Endothelial cell of umbilical vein (primary cell): ENCODE measurements around the gene SLAMF1. TPM values are rescaled to one million over a fixed set of nuclear protein-coding genes. Genes with fewer than 3 reads are reported as not detected.
"Not testable (repeated sequence)": the region's sequence is repeated elsewhere in the genome, so short reads cannot be mapped to it uniquely, and the experiment has no call there.

Experiments used
- BruUV-seq: library from RNA; stranded (reverse); fragments of 400-500 nt; replicated peaks from 2 replicates; lab custom pipeline; 2021; lab: Mats Ljungman, UMichigan
- CTCF ChIA-PET: fragments of 300-600, 350-600 bp; sonication (Branson Sonifier 250); formaldehyde crosslinking; loops from one replicate; lab custom pipeline; 2021; ENCODE audit warnings: antibody characterized with exemption, inconsistent platforms; lab: Charles Lee
- POLR2A ChIA-PET: fragments of 300-600, 350-600 bp; sonication (Branson Sonifier 250); formaldehyde crosslinking; loops from one replicate; lab custom pipeline; 2021; ENCODE audit warnings: antibody characterized with exemption, inconsistent platforms; lab: Charles Lee
- DNase-seq: peaks from one replicate; pipeline ENCODE4 v3.0.0-alpha.2; 2011; ENCODE audit warnings: low read depth, low spot score
- FAIRE-seq: peaks from 2 replicates; lab custom pipeline; 2011; peaks lifted over from hg19 to GRCh38; lab: Jason Lieb, UNC
- H2AFZ ChIP-seq: 2 replicates; pipeline ENCODE4 v1.6.0; 2012; ENCODE audit warnings: low read depth, low read length, control low read depth, inconsistent platforms
- H3K27ac ChIP-seq: 2 replicates; pipeline ENCODE4 v1.5.1; 2011; ENCODE audit warnings: low read depth, mild to moderate bottlenecking, control low read depth, low read length, moderate library complexity; ENCODE audit not compliant: insufficient read depth
- H3K27me3 ChIP-seq, 2 experiments: 2 replicates each; pipeline versions ENCODE4 v1.6.0 to v1.6.1; 2011; ENCODE audit warnings: low read length in 2 of 2, mixed read lengths in 1 of 2; ENCODE audit not compliant: control insufficient read depth in 2 of 2, insufficient read depth in 2 of 2
- H3K36me3 ChIP-seq, 2 experiments: 2 replicates in 1 of 2; 3 replicates in 1 of 2; pipeline ENCODE4 v1.5.1; 2011; ENCODE audit warnings: low read length in 2 of 2, mild to moderate bottlenecking in 1 of 2, moderate library complexity in 1 of 2; ENCODE audit not compliant: control insufficient read depth in 2 of 2, insufficient read depth in 2 of 2; ENCODE audit errors: extremely low read depth in 1 of 2
- H3K4me1 ChIP-seq: 3 replicates; pipeline ENCODE4 v1.5.1; 2011; ENCODE audit warnings: mild to moderate bottlenecking, low read length; ENCODE audit not compliant: control insufficient read depth, insufficient read depth; ENCODE audit errors: extremely low read depth
- H3K4me2 ChIP-seq: 2 replicates; pipeline ENCODE4 v1.6.1; 2011; ENCODE audit warnings: low read length, control low read depth, mixed read lengths; ENCODE audit not compliant: insufficient read depth
- H3K4me3 ChIP-seq, 3 experiments: fragments of 200-600 bp in 1 of 3; sonication (generic), shearing (Covaris generic) in 1 of 3; replicated peaks in 1 of 3; 2 replicates each; pipeline ENCODE4 v1.5.1; 2011 to 2016; ENCODE audit warnings: control low read depth in 3 of 3, low read length in 3 of 3, mild to moderate bottlenecking in 2 of 3, inconsistent platforms in 1 of 3, low read depth in 1 of 3, moderate library complexity in 1 of 3; ENCODE audit not compliant: insufficient read depth in 1 of 3
- H3K79me2 ChIP-seq: 2 replicates; pipeline ENCODE4 v1.6.0; 2012; ENCODE audit warnings: low read length, inconsistent platforms; ENCODE audit not compliant: control insufficient read depth, insufficient read depth
- H3K9ac ChIP-seq: replicated peaks from 2 replicates; pipeline ENCODE3; 2011; ENCODE audit warnings: low read length, control low read depth; ENCODE audit not compliant: insufficient read depth; ENCODE audit errors: extremely low read depth
- H3K9me1 ChIP-seq: replicated peaks from 3 replicates; pipeline ENCODE4 v1.6.0; 2011; ENCODE audit warnings: mild to moderate bottlenecking, low read length; ENCODE audit not compliant: control insufficient read depth, insufficient read depth; ENCODE audit errors: extremely low read depth
- H3K9me3 ChIP-seq: replicated peaks from 2 replicates; pipeline ENCODE4 v1.5.1; 2012; ENCODE audit warnings: low read length, inconsistent platforms; ENCODE audit not compliant: control insufficient read depth, insufficient read depth
- H4K20me1 ChIP-seq: replicated peaks from 2 replicates; pipeline ENCODE3; 2011; ENCODE audit warnings: mild to moderate bottlenecking, low read length; ENCODE audit not compliant: control insufficient read depth, insufficient read depth; ENCODE audit errors: extremely low read depth
- EZH2 ChIP-seq: IDR thresholded peaks from 2 replicates; pipeline ENCODE4 v1.6.1; 2012; ENCODE audit warnings: borderline replicate concordance, low read depth, mild to moderate bottlenecking, moderate library complexity, low read length, inconsistent platforms; ENCODE audit not compliant: severe bottlenecking
- FOS ChIP-seq: IDR thresholded peaks from 2 replicates; pipeline ENCODE4 v1.6.1; 2011; ENCODE audit warnings: mild to moderate bottlenecking, low read length, moderate library complexity, borderline replicate concordance; ENCODE audit not compliant: insufficient read depth
- GATA2 ChIP-seq: IDR thresholded peaks from 2 replicates; pipeline ENCODE4 v1.7.0; 2011; ENCODE audit warnings: low read depth, mild to moderate bottlenecking, moderate library complexity, mixed read lengths, low read length; ENCODE audit not compliant: insufficient read length, insufficient read depth
- JUN ChIP-seq: IDR thresholded peaks from 2 replicates; pipeline ENCODE4 v1.6.1; 2011; ENCODE audit warnings: borderline replicate concordance, low read depth; ENCODE audit not compliant: insufficient read length, insufficient read depth
- MAX ChIP-seq: IDR thresholded peaks from 2 replicates; pipeline ENCODE4 v1.6.1; 2011; ENCODE audit not compliant: insufficient read depth, insufficient read length
- MYC ChIP-seq: IDR thresholded peaks from one replicate; pipeline ENCODE4 v1.6.1; 2011; ENCODE audit warnings: mild to moderate bottlenecking, low read depth, low read length
- POLR2A ChIP-seq: IDR thresholded peaks from 2 replicates; pipeline ENCODE4 v1.6.1; 2012; ENCODE audit warnings: low read depth, mild to moderate bottlenecking, control low read depth, low read length
- POLR2AphosphoS5 ChIP-seq: IDR thresholded peaks from 2 replicates; pipeline ENCODE4 v1.6.1; 2012; ENCODE audit warnings: low read depth, mild to moderate bottlenecking, control low read depth, low read length, moderate library complexity; ENCODE audit not compliant: insufficient read depth
- dilution Hi-C: fragments of 300-500 bp; cut with MboI; formaldehyde crosslinking; loops from one replicate; pipeline ENCODE4 v1.15.0; 2019; ENCODE audit warnings: low sequenced_read_pairs; ENCODE audit not compliant: extremely low pct_ligation_motif_present
- intact Hi-C: fragments of 100-400 bp; cut with micrococcal nuclease; formaldehyde crosslinking; loops from one replicate; pipeline ENCODE4 v1.10.0; 2022
- polyA plus RNA-seq, 4 experiments: library from polyadenylated mRNA; depleted of rRNA in 3 of 4; stranded (reverse) in 3 of 4; unstranded in 1 of 4; fragments of >200 nt; gene quantifications; 2 replicates each; pipeline versions ENCODE4 v1.2.1 to v1.2.3, GENCODE V29; 2011 to 2012; ENCODE audit warnings: missing spikeins in 1 of 4
- total RNA-seq: library from RNA; stranded (reverse); gene quantifications from 2 replicates; pipeline ENCODE4 v1.2.3, GENCODE V29; 2021
- TF ChIP-seq, protein P1 (sequence below), 2 donors: IDR thresholded peaks; 1 replicate in 1 of 2; 2 replicates in 1 of 2; pipeline ENCODE4 v1.5.1; 2011; ENCODE audit warnings: low read length in 2 of 2, mild to moderate bottlenecking in 2 of 2, moderate library complexity in 2 of 2, control low read depth in 1 of 2, inconsistent platforms in 1 of 2, low read depth in 1 of 2; ENCODE audit not compliant: insufficient read depth in 1 of 2; ENCODE audit errors: extremely low read depth in 1 of 2

The SLAMF1 gene
- total and polyA plus RNA-seq, 2 donors (not counting 3 experiments of a cell fraction or from before 2014, with no cell fraction given), result not detected

DNA sequence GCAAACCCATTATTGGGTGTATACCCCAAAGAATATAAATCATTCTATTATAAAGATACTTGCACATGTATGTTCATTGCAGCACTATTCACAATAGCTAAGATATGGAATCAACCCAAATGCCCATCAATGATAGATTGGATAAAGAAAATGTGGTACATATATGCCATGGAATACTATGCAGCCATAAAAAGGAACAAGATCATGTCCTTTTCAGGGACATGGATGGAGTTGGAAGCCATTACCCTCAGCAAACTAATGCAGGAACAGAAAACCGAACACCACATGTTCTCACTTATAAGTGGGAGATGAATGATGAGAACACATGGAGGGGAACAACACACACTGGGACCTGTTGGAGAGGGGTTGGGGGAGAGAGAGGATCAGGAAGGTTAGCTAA lies 83.6 kb downstream of the SLAMF1 start:
- H3K4me1 ChIP-seq, H2AFZ ChIP-seq, H3K79me2 ChIP-seq, POLR2A ChIA-PET, H3K9me3 ChIP-seq, intact Hi-C loops, H3K4me3 ChIP-seq, CTCF ChIA-PET, H3K4me2 ChIP-seq, H4K20me1 ChIP-seq, H3K36me3 ChIP-seq, H3K27ac ChIP-seq, dilution Hi-C loops, FAIRE-seq, DNase-seq, BruUV-seq, H3K9me1 ChIP-seq, H3K27me3 ChIP-seq, H3K9ac ChIP-seq: not testable (repeated sequence)

- intact Hi-C loops, BruUV-seq, H3K9me1 ChIP-seq, H3K36me3 ChIP-seq, H3K4me1 ChIP-seq, H2AFZ ChIP-seq, H3K9me3 ChIP-seq, H3K27ac ChIP-seq, POLR2A ChIA-PET, CTCF ChIA-PET, DNase-seq, H3K9ac ChIP-seq, H3K4me2 ChIP-seq, dilution Hi-C loops, H4K20me1 ChIP-seq, H3K79me2 ChIP-seq, H3K4me3 ChIP-seq, FAIRE-seq, H3K27me3 ChIP-seq: not testable (repeated sequence)
Measured at GRCh38 chr1:160562745-160563144, 84.1 kb downstream of the SLAMF1 start.

GRCh38 chr1:160560806-160561205 lies 86.0 kb downstream of the SLAMF1 start:
- intact Hi-C loops (no loop called here), dilution Hi-C loops (no loop called here)
- ChIA-PET CTCF (no interaction called here), POLR2A (no interaction called here)
- Histone ChIP-seq H3K79me2 (no peaks in the 10 kb centered on the region), H3K9ac (no peak overlapping the region), H3K9me1 (no peaks in the 10 kb centered on the region), H3K4me1 (no peaks in the 10 kb centered on the region), H4K20me1 (no peaks in the 10 kb centered on the region), H2AFZ (no peak overlapping the region), H3K4me2 (no peak overlapping the region), H3K36me3 (no peaks in the 10 kb centered on the region), H3K27me3 (no peaks in the 10 kb centered on the region), H3K9me3 (no peaks in the 10 kb centered on the region), H3K27ac (no peak overlapping the region), H3K4me3 (no peak overlapping the region)
- no peak for DNase-seq
- no TSS peak for BruUV-seq
- no peak for FAIRE-seq
- TF ChIP-seq POLR2AphosphoS5 (no peak), JUN (no peak), MAX (no peak), GATA2 (no peak), MYC (no peak), POLR2A (no peak), FOS (no peak), EZH2 (no peak)
- TF ChIP-seq, protein P1, sequence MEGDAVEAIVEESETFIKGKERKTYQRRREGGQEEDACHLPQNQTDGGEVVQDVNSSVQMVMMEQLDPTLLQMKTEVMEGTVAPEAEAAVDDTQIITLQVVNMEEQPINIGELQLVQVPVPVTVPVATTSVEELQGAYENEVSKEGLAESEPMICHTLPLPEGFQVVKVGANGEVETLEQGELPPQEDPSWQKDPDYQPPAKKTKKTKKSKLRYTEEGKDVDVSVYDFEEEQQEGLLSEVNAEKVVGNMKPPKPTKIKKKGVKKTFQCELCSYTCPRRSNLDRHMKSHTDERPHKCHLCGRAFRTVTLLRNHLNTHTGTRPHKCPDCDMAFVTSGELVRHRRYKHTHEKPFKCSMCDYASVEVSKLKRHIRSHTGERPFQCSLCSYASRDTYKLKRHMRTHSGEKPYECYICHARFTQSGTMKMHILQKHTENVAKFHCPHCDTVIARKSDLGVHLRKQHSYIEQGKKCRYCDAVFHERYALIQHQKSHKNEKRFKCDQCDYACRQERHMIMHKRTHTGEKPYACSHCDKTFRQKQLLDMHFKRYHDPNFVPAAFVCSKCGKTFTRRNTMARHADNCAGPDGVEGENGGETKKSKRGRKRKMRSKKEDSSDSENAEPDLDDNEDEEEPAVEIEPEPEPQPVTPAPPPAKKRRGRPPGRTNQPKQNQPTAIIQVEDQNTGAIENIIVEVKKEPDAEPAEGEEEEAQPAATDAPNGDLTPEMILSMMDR (IDR thresholded peaks at IDR 0.05; ENCODE audit: extremely low read depth in 1 of 2, insufficient read depth in 1 of 2, low read depth in 1 of 2, low read length in 2 of 2), result no peak
